Ecto neural progenitor cell (in vitro differentiated cells): ENCODE data around the gene CCDC192.
A peak's percentile ranks its signal among the peaks of the same experiment; 100 is the strongest.

Experiments
- DNase-seq: peaks from one replicate; pipeline ENCODE4 v3.0.0-alpha.2; 2018; ENCODE audit warnings: low spot score

Gene CCDC192

DNA sequence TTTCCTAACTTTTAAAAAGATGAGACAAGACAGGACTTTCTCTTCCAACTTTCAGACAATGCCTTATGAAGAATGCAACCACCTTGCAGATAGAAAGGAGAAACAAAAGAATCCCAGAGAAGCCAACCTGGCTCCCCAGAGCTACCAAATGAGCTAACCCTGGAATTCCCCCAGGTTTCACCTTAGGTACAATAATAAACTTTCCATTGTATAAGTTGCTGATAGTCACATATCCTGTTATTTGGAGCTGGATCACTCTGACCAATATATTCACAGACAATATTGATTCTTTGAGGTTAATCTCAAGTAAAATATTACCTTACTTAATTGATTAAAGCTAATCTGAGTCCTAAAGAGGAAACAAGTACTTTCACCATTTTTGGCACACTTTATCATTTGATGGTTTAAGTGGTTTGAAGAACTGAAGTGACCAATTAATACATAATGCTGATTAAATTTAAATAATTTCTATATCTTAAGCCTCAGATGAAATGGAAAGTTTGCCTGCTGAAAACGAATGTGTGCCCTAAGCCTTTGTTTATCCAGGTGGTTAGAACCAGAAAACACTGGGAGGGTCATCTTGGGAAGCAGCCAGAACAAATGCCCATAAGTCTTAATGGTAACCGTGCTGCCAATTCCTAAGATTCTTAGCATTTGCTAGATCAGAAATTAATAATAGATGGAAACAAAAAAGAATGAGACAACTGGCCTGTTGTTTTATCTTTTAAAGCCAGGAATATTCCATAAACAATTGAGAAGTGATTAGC is 220.8 kb downstream of the CCDC192 start:
- no peak for DNase-seq

DNA sequence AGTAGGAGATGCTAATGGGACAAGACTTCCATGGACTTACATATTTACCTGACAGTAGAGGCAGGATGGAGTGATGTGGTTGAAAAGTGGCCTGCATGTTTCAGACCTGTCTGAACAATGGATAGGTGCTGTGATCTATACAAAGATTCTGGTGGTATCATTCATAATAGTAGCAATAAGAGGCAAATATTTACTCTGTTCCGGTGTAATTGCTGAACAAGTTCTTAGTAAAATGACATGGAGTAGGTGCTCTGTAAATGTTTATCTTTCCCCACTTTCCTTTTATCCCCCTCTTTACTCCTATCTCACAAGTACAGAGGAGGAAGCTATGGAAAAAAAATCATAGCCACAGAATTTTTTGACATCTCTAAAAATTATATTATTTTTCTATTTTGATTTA is 221.4 kb downstream of the CCDC192 start:
- no peak for DNase-seq

DNA sequence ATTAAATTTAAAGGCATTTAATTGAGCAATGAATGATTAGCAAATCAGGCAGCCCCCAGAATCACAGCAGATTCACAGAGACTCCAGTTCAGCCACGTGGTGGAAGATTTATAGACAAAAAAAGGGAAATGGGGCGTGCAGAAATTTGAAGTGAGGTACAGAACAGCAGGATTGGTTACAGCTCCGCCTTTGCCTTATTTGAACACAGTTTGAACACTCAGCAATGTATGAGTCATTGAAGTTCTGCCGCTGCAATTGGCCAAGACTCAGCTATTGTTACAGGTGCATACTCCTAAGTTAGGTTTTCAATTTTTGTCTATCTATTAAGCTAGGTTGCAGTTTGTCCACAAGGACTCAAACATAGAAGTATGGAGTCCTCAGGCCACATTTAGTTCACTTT is 222.7 kb downstream of the CCDC192 start:
- DNase-seq = no peak

DNA sequence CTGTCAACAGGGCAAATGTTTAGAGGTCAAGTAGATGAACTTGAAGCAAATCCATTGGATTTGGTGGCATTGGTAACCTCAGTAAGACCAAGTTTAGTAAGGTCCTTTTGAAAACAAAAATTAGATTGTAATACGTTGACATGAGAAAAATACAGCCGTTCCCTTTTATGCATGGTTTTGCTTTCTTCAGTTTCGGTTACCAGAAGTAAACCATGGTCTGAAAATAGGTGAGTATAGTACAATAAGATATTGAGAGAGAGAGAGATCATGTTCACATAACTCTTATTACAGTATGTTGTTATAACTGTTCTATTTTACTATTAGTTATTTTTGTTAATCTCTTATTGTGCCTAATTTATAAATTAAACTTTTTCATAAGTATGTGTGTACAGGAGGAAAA is 223.8 kb downstream of the CCDC192 start:
- no peak for DNase-seq

DNA sequence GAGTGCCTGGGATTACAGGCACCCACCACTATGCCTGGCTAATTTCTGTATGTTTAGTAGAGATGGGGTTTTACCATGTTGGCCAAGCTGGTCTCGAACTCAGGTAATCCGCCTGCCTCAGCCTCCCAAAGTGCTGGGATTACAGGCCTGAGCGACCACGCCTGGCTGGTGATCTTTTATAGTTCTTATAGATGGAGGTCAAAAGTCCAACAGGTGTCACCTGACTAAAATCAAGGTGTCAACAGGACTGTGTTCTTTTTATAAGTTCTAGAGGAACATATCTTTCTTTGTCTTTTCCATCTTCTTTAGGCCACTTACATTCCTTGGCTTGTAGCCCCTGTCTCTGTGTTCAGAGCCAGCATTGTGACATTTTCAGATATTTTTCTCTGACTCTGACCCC is 224.9 kb downstream of the CCDC192 start:
- DNase-seq = no peak

DNA sequence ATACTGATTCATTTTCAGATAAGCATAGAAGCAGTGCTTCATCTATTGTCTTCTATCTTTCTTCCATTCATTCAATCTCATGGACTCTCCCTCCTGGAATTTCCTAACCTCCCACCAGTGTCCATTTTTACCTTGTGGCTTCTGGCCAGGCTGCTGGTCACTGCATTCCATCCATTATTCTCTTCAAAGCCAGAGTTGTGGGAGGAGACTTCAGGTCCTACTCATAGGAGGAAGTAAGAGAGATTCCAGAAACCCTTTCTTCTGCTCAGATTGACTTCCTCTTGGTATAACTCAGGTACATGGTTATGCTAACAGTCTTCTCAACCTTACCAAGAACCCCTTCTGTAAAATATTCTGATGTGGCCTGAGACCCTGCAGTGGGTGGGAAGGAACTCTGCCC is 227.1 kb downstream of the CCDC192 start:
- no peak for DNase-seq

DNA sequence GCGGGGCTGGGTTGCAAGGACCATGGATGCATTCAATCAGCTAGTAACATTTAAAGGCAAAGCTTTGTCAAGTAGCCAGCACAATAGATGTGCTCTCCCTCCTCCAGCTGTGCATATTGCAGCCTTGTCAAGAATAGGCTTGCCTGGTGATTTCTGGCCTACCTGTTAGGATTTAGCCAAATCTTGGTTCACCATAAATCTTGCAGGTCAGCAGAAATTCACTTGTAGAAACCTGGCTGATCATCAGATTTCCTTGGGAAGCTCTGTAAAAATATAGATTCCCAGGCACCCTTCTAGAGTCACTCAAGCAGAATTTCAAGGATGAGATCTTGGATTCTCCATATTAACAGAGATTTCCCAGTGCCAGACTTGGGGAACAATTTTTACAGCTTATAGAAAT is 228.2 kb downstream of the CCDC192 start:
- DNase-seq = no peak

DNA sequence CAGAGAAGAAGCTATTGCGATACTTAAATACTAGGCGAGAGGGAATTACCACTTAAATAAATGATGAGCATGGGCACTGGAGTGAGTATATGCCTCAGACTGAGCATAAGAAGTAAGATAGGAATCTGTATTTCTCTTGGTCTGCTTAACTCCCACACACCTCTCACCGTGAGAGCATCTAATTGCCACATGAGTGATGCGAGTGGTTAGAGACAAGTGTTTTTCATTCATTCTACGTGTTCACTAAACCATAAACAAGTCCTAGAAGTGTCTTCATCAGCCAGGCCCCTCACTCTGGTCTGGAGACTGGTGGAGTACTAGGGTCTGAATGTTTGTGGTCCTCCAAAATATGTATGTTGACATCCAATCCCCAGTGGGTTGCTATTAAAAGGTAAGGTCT is 230.2 kb downstream of the CCDC192 start:
- no peak for DNase-seq

DNA sequence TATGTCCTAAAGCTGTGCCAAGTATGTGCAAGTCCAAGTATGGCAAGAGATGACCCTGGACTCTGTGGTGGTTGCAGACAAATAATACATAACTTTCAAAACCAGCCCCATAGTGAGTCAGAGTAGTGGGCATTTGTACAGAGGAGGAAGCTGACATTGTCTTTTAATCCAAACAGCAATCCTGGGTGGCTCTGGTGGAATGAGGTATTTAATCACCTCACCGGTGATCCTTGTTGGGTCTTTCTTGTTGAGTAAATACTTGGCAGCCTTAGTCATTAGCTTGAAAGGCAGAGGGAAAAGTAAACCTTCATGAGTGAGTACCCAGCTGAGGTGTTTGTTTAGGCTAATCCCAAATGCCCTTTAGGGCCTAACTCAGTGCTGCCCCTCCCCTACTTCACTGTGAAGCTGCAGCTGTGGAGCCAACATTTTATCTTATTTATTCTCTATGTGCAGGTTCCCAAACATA is 231.6 kb downstream of the CCDC192 start:
- no peak for DNase-seq

DNA sequence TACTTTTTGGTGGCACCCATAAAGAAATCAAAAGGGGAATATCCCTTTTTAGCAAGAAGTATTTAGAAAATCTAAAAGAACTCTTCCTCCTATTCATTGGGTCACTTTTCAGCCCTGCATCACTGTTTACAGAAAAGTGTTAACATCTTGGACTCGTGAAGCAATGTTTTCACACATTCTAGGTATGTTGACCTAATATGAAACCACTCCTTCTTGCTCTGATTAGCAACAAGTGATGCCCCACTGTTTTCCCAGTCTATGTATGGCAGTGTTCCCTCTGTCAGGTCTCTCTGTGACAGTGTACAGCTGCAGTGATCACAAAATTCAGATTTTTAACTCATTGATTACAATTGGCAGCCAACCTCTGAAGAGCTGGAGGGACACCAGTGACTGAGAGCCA is 232.2 kb downstream of the CCDC192 start:
- no peak for DNase-seq

DNA sequence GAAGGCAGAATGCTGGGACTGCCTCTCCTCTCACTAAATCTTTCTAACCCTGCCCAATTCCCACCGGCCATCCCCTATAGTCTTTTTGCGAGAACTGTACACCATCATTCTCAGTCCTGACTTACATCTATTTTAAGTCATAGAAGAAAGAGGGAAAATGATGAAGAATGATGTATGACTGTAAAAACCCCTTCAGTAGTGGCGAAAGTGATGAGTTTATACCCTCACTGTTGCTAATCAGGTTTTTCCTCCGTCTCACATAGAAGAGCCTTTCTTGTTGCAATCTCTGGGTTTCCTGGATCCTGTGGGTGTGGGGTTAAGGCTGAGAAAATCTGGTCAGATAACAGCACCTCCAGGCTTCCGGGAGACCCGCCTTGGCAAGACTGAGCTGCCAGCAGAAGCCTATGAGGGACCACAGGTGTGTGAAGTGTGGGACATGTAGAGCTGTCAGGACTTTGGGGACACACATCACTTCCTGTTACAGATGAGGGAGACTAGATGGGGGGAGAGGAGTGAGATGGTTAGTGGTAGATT is 233.3 kb downstream of the CCDC192 start:
- DNase-seq = no peak

DNA sequence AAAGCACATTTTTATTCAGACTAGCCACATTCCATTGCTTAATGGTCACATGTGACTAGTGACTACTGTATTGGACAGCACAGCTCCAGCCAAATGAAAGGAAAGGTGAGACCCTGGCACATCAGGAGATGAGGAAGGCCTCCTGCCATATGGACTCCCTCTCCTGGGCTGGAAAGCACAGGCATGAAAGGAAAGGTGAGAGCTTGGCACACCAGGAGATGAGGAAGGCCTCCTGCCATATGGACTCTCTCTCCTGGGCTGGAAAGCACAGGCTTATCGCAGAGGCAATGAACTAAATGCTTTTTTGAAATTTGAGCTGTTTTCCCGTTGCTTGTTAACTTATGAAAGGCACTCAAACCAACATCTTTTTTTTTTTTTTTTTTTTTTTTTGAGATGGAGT is 235.6 kb downstream of the CCDC192 start:
- no peak for DNase-seq

DNA sequence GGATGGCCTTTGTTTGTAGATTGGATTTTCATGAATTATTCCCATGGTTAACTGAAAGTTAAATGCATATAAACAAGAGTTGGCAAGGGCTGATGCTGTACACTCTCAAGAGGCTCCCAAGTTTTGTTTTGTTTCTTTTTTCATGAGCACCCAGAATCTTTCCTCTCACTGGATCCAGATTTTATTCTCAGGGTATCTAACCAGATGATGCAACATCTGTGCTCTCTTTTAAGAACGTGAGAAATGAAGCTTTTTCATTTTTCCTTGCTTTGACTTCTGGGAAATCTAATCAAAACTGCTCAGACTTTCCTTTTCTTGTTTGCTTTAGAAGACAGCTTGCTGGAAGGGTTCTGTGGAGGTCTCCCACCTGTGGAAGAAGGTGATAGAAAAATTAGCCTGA is 237.7 kb downstream of the CCDC192 start:
- DNase-seq = no peak

DNA sequence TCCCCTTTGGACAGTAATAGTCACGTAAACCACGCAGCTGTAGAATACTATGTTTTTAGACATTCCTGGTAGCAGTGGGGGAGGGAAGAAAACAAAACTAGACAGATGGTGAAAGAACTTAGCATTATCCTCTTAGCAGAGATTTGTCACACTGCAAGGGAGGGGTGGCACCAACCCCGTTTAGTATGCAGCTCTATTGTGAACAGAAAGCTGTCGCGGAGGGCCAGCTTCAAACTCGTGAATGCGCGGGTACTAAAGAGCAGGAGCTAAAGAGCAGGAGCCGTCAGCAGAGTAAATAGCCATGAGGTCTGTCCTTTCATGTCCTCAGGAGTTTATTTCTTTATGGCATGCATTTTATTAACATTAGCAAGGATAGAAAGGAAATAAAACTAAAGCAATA is 238.5 kb downstream of the CCDC192 start:
- peak; percentile 79 for DNase-seq

DNA sequence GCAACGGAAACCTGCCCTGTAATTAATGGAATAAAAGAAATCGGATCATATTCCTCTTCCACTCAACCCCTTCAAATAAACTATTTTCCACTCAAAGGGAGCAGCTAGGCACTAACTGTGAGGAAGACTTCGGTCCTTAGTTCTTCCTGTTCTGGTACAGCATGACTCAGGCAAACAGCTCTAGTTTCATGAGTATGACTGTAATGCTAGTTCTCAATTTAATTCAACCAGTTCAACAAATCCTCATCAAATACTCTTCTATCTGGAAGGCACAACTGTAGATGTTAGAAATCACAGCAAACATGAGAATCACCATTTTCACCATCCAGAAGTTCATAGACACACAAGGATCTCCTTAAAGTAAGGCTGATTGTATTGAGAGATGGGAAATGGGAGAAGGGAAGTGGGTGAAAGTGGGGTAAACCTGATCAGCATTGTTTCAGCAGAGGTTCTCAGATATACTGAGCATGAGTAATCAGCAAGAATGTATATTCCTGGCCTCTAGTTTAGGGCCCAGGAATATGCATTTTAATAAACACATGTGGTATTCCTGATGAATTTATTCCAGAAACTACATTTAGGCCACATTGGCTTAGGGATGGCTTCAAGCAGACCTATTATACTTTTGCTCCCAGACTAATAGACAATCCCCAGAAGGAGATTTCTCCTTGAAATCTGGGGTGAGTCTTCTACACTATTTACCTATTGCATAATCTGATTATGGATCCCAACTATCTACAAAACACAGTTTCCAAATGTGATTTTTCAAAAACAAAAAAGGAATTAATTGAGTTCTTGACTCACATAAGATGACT is 239.3 kb downstream of the CCDC192 start:
- DNase-seq = no peak

DNA sequence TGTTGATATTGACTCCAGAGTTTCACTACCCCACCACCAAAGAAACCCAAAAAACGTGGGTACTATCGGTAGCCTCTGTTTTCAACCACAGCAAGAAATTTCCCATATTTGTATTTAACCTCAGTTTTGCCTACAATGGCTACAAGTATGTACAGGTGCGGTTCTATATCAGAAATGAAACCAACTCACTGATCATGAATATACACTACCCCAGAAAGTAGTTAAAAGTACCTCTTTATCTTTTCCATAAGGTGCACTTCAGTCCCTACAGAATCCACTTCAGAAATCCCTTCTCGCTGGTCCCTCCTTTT is 239.8 kb downstream of the CCDC192 start:
- no peak for DNase-seq

DNA sequence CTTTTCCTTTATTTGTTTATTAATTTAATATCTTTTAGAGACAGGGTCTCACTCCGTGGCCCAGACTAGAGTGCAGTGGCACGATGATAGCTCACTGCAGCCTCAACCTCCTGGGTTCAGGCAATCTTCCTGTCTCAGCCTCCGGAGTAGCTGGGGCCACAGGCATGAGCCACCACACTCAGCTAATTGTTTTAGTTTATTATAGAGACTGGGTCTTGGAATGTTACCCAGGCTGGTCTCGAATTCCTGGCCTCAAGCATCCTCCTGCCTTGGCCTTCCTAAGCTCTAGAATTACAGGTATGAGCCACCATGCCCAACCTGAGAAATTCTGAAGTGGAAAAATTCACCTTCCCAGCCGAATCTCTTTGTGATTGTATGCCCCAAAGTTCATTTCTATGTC is 240.9 kb downstream of the CCDC192 start:
- DNase-seq = no peak

DNA sequence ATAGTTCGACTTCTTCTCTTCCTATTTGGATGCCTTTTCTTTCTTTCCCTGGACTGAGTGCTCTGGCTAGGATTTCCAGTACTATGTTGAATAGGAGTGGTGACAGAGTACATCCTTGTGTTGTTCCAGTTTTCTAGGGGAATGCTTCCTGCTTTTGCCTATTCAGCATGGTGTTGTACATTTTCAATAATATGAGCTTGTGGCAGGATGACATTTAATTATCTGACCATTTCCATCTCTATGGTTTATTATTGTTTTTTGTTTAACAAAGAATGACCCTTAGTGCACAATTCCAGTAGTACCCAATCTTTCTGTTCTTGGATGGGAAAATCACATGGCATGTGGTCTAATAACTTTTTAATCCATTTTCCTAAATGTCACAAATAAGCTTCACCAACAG is 244.8 kb downstream of the CCDC192 start:
- DNase-seq = no peak

DNA sequence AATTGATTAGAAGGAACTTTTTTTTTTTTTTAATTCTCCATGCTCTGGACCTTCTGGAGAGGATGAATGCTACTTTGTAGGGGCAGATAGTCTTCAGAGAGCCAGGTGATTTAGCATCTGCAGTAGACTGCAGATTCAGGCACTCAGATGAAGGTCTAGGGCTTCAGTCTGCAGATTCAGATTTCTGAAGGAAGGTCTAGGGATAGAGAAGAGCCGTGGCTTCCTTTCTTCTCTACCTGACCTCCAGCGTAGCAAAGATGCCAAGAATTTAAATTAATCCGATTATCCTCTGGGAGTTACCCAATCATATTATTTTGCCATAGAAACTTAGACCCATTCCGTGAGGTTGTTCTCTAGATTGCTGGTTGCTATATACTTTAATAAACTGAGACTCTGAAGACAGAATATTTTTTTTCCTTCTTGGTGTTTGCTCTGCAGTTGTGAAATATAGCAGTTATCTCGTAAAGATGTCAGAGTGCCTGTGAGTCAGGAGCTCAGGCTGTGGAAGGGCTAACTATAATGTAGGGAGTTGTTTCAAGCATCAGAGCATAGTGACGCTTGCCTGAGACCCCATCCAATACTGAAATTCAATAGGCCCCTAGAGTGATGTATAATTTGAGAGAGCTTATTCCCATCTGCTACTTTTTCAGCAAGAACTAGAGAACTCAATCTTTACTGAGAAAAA is 247.7 kb downstream of the CCDC192 start:
- DNase-seq = no peak

DNA sequence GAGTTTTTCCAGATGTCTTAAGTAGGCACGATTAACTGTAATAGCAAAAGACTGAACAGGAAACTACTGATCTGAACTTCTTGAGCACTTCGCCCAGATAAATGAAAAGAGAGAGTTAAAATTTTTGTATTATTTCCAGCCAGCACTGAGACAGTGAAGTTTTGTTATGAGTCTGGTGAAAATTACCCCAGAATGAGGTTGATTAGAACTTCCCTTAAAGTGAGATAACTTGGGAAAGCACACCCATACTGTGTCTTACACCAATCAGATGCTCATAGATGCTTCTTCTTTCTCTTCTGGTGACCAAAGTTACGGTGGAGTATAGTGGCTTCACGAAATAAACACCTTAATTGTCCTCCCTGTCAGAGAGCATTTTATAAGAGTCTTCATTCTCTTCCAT is 248.6 kb downstream of the CCDC192 start:
- DNase-seq = no peak

DNA sequence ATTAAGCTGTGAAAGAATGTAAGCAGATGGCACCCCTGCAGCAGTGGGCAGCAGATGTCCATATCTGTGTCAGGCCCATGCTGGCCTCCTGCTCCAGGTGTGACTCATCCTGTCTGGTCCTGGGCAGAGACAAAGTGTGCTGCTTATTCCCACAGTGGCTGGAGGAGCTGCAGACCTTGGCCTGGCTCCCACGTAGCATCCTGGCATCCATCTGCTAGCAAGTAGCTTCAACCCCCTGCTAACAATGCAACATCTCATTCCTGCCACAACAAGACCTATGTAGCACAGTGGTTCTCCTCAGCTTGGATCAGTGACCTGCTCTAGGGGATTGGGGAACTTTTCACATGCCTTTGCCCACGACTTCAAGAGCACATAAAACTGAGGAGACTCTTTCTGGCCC is 254.0 kb downstream of the CCDC192 start:
- DNase-seq = no peak

DNA sequence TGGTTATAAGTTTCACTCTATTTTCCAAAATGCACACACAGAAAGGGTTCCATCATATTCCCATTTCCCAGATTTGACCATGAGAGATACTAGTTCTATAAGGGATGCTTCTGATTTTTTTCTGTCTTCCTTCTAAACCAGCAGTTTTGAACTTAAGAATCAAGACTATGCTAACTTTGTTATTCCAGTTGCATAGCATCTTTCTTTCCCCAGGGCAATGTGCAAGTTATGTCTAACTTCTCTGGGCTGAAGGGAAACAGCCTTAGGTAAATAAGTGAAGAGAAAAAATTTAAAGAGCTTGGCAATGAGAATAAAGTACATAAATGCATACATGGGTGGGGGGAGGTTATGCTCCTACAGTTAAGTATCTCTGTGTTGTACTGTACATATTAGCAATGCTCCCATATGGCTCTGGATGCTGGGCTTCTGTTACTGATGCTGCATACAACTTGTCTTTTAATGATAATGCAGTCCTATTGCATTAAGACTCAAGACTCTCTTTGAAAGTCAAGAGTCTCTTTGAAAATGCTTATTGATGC is 254.6 kb downstream of the CCDC192 start:
- no peak for DNase-seq
